SK-N-SH treated with all-trans-retinoic acid at 6 μM for 48 hours (cell line): ENCODE results near the gene R3HDM4.

Source experiments
- CSDC2 ChIP-seq: fragments of 250-450 bp; sonication (Bioruptor Pico); IDR thresholded peaks from 2 replicates; pipeline ENCODE4 v1.5.0; 2020; ENCODE audit warnings: mild to moderate bottlenecking, moderate library complexity
- ISL1 ChIP-seq: fragments of 250-450 bp; sonication (Bioruptor Pico); IDR thresholded peaks from 2 replicates; pipeline ENCODE4 v2.1.2; 2022; ENCODE audit warnings: mild to moderate bottlenecking, moderate library complexity
- PATZ1 ChIP-seq: fragments of 250-450 bp; sonication (Bioruptor Pico); IDR thresholded peaks from 2 replicates; pipeline ENCODE4 v1.8.0; 2020; ENCODE audit warnings: mild to moderate bottlenecking, moderate library complexity, borderline replicate concordance
- RARB ChIP-seq: fragments of 250-450 bp; sonication (Bioruptor Pico); IDR thresholded peaks from 2 replicates; pipeline ENCODE4 v1.8.0; 2021; ENCODE audit warnings: mild to moderate bottlenecking, moderate library complexity
- TOX ChIP-seq: fragments of 250-450 bp; sonication (Bioruptor Pico); IDR thresholded peaks from 2 replicates; pipeline ENCODE4 v1.8.0; 2021; ENCODE audit warnings: mild to moderate bottlenecking, moderate library complexity, borderline replicate concordance
- ZNF565 ChIP-seq: fragments of 450-650 bp; formaldehyde crosslinking; conservative IDR thresholded peaks from 2 replicates; pipeline ENCODE4 v1.5.0; 2020; ENCODE audit warnings: low read depth, mild to moderate bottlenecking, moderate library complexity

- TF ChIP-seq TOX (CRISPR knock-in tag) = no peak
- TF ChIP-seq ZNF565 = no peak
- TF ChIP-seq CSDC2 = no peak
- TF ChIP-seq PATZ1 (CRISPR knock-in tag) = no peak
- no peak for TF ChIP-seq RARB (CRISPR knock-in tag)
- no peak for TF ChIP-seq ISL1
Measured at GRCh38 chr19:855566-856120, 57.4 kb downstream of the R3HDM4 start.
